Osteocyte (in vitro differentiated cells): Measurements from ENCODE around the gene PRKN. TPM values are rescaled to one million over a fixed set of nuclear protein-coding genes. Genes with fewer than 3 reads are reported as not detected.

Experiments
- DNase-seq: peaks from one replicate; pipeline ENCODE4 v3.0.0; 2021; ENCODE audit warnings: mixed read lengths; ENCODE audit not compliant: unreplicated experiment; ENCODE audit errors: extremely low spot score
- H3K27ac Mint-ChIP-seq: one replicate; pipeline ENCODE4 v1.8.0; 2021; ENCODE audit warnings: mild to moderate bottlenecking, mixed read lengths; ENCODE audit not compliant: unreplicated experiment
- H3K27me3 Mint-ChIP-seq: one replicate; pipeline ENCODE4 v1.8.0; 2021; ENCODE audit warnings: mixed read lengths; ENCODE audit not compliant: unreplicated experiment
- H3K36me3 Mint-ChIP-seq: one replicate; pipeline ENCODE4 v1.8.0; 2021; ENCODE audit warnings: mixed read lengths; ENCODE audit not compliant: unreplicated experiment
- H3K4me1 Mint-ChIP-seq: one replicate; pipeline ENCODE4 v1.8.0; 2021; ENCODE audit warnings: mixed read lengths; ENCODE audit not compliant: unreplicated experiment
- H3K4me3 Mint-ChIP-seq: one replicate; pipeline ENCODE4 v1.8.0; 2021; ENCODE audit warnings: mild to moderate bottlenecking, moderate library complexity, mixed read lengths; ENCODE audit not compliant: unreplicated experiment
- H3K9me3 Mint-ChIP-seq: one replicate; pipeline ENCODE4 v1.8.0; 2021; ENCODE audit warnings: mixed read lengths; ENCODE audit not compliant: unreplicated experiment
- CTCF ChIP-seq: fragments of 200-600 bp; sonication (generic); IDR thresholded peaks from 2 replicates; pipeline ENCODE4 v1.5.0; 2021; ENCODE audit warnings: antibody characterized with exemption, mild to moderate bottlenecking, moderate library complexity
- total RNA-seq: library from RNA; stranded (reverse); gene quantifications from 2 replicates; pipeline ENCODE4 v1.2.1, GENCODE V29; 2021

The PRKN gene
- total RNA-seq, 1 donor from 2014 or later, result 13.4 TPM

DNA sequence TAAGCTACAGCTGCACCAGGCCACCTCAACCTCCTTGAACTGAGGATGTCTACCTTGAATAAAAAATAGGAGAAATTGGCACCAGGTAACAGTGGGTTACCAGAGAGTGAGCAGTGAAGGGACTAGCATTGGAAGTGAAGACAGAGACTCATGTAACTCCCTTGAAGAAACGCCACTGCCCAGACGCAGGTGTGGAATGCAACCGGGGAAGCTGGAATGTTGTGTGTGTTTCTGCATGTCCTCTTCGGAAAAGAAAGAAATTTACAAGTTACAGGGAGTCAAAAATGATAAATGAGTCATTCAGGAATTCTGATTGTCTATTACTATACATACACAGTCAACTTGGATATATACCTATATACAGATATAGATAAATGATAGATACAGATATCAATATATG, 939.0 kb downstream of the PRKN start:
- H3K4me1 Mint-ChIP-seq, result no peaks in the 10 kb centered on the region
- no peak overlapping the region for H3K27ac Mint-ChIP-seq
- no peak overlapping the region for H3K4me3 Mint-ChIP-seq
- no peak for DNase-seq
- peaks cover 18% of the 10 kb centered on the region for H3K9me3 Mint-ChIP-seq
- H3K36me3 Mint-ChIP-seq, result peaks cover 7% of the 10 kb centered on the region
- no peak for TF ChIP-seq CTCF
- no peaks in the 10 kb centered on the region for H3K27me3 Mint-ChIP-seq

- no peak overlapping the region for H3K4me3 Mint-ChIP-seq
- no peaks in the 10 kb centered on the region for H3K27me3 Mint-ChIP-seq
- H3K27ac Mint-ChIP-seq, result no peak overlapping the region
- no peaks in the 10 kb centered on the region for H3K36me3 Mint-ChIP-seq
- H3K9me3 Mint-ChIP-seq, result no peaks in the 10 kb centered on the region
- peaks cover 12% of the 10 kb centered on the region for H3K4me1 Mint-ChIP-seq
- DNase-seq, result no peak
- no peak for TF ChIP-seq CTCF
These were observed 955.4 kb downstream of the PRKN start for GRCh38 chr6:161772176-161772575.

DNA sequence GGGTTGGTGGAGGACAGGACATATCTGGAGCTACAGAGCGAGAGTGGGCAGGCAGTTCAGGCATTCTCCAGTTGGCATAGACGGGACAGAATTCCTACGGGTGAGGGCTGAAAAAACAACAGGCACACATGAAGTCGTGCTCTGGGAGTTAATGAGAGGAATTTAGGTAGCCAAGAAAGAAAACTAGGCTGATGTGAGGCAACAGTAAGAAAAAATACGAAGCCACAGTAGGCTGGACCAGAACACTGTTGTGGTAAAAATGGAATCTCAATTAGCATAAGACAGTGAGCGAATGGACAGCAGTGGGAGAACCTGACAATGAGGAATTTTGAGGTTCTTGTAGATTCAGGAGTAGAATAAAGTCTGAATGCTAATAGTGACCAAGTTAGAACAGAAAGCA, 965.6 kb downstream of the PRKN start:
- H3K4me1 Mint-ChIP-seq, result peaks cover 14% of the 10 kb centered on the region
- no peaks in the 10 kb centered on the region for H3K36me3 Mint-ChIP-seq
- no peak overlapping the region for H3K27ac Mint-ChIP-seq
- no peaks in the 10 kb centered on the region for H3K9me3 Mint-ChIP-seq
- H3K4me3 Mint-ChIP-seq, result no peak overlapping the region
- DNase-seq, result no peak
- H3K27me3 Mint-ChIP-seq, result no peaks in the 10 kb centered on the region
- no peak for TF ChIP-seq CTCF

DNA sequence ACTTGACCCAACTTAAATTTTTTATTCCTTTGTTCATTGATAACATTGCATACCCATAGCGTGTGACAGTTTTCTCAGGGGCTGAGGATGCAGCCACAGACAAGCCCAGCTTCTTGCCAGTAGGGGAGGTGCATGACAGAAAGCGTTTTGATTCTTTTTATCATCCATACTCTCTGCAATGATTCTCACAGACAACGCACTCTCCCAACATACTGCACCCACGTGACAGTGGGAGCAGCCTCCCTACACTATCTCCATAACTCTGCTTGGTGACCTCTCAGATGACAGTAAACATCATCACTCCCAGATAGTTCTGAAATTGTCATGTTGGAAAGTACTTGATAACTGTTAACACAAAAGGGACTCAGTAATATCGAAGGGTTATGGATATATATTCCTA, 972.5 kb downstream of the PRKN start:
- no peak for TF ChIP-seq CTCF
- Mint-ChIP-seq H3K4me3 (no peak overlapping the region), H3K27me3 (no peaks in the 10 kb centered on the region), H3K4me1 (peaks cover 15% of the 10 kb centered on the region), H3K9me3 (peaks cover 3% of the 10 kb centered on the region), H3K36me3 (no peaks in the 10 kb centered on the region), H3K27ac (no peak overlapping the region)
- no peak for DNase-seq

DNA sequence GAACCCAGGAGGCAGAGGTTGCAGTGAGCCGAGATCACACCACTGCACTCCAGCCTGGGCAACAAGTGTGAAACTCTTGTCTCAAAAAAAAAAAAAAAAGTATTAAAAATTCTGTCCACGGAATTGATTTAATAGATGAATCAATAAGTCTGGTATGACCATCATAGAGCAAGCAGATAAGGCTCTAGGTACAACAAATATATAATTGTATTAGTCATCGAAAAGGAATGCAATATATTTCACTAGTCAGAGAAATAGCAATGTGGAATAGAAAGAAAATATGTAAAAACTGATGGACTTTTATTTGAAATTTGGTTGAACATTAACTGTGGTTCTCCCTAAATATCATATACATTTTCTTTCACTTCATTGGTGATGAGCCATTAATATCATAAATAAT, 976.9 kb downstream of the PRKN start:
- DNase-seq, result no peak
- H3K36me3 Mint-ChIP-seq, result no peaks in the 10 kb centered on the region
- H3K27ac Mint-ChIP-seq, result no peak overlapping the region
- no peaks in the 10 kb centered on the region for H3K27me3 Mint-ChIP-seq
- TF ChIP-seq CTCF, result no peak
- H3K4me3 Mint-ChIP-seq, result no peak overlapping the region
- peaks cover 3% of the 10 kb centered on the region for H3K9me3 Mint-ChIP-seq
- peaks cover 20% of the 10 kb centered on the region for H3K4me1 Mint-ChIP-seq
